ENCODE results near the gene GAS7.

GAS7 gene

DNA sequence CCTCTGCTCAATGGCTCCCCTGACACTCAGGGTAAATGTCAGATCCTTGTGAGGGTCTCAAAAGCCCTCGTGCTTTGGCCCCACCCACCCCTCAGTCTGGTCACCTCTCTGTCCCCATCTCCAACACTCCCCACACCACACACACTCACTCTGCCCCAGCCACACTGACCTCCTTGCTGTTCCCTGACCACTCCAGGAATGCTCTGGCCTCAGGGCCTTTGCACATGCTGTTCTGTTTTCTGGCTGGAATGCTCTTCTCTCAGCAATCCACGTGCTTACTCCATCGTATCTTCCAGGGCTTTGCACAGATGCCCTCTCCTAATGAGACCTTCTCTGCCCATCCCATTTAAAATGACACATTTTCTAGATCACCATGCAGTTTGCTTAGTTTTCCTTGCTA lies 28.2 kb downstream of the GAS7 start:
- no peak for DNase-seq

DNA sequence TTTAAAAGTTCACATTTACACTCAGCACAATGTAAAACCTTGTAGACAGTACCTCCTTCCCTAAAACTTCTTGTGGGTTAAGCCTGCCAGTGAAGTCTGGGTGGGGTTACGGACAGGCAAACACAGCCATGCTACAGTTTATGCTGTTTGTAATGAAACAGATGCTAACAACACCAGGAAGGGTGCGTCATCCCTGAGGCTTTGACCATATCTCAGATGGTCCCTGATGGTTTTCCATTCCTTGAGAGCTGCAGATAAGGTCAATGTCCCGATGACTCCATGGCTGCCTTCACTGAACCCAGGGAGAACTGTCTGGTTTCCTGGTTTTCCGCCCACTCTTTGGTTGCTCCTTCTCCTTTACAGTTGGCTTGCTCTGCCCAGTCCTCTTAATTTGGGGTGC lies 29.1 kb downstream of the GAS7 start:
- peak; percentile 48 to 58 for DNase-seq

DNA sequence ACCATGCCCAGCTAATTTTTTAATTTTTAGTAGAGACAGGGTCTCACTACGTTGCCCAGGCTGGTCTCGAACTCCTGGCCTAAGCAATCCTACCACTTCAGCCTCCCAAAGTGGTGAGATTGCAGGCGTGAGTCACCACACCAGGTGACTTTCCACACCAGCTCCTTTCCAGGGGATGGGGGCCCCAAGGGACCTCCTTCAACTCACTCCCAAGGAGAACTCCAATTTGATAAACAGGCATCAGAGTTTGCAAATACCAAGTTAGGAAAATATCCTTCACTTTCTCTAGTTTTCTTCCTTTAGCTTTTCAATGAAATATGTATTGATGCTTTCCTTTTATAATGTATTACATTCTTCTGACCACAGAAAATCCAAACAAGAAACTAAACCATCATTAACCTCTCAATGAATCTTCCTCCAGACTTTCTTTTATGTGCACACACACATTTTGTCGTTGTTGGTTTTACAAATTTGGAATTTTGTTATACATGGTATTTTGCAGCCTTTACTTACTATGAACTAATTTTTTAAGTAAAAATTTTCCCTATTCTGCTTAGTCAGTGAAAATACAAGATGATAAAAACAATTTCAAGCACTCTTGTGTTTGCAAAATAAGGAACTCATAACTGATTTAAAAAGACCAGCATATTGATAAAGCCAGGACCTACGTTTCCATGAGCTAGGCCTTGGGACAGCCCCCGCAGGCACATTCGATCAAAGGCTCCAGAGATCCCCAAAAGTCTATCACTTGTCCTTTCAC lies 32.0 kb downstream of the GAS7 start:
- no peak for DNase-seq

DNA sequence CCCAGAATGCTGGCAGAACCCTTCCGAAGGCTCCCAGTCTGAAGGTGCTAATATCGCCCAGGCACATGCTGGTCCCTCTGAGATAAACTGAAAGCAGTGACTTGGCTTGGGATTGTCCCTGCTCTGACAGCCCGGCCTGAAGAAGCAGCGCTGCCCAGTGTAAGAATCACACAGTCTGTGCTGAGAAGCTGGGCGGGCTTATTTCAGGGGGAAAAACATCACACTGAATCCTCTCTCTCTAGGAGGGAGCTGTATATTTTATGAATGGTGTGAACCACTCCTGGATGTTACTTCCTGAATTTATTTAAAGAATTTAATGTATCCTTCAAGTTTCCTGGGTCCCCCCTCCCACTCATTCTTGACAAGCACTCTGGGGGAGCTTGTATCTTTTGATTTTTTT lies 36.3 kb downstream of the GAS7 start:
- DNase-seq = peak in 1 of 2 donors; percentile 70

DNA sequence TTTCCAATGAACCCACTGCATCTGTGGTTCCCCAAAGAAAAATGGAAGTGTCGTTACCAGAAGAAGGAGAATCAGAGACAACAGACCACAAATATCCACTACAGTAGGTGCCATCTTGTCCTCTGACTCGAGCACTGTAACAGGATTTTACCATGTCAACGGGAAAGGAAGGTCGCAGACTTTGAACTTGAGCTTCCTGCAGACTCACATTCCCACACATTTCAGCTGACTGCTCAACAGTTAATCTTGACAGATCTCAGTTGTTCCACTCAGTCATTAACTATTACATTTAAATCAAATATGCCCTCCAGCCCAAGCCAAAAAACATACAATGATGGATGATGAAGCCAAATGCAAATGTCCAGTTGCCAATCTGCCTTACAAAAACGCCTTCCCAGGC lies 37.0 kb downstream of the GAS7 start:
- no peak for DNase-seq

DNA sequence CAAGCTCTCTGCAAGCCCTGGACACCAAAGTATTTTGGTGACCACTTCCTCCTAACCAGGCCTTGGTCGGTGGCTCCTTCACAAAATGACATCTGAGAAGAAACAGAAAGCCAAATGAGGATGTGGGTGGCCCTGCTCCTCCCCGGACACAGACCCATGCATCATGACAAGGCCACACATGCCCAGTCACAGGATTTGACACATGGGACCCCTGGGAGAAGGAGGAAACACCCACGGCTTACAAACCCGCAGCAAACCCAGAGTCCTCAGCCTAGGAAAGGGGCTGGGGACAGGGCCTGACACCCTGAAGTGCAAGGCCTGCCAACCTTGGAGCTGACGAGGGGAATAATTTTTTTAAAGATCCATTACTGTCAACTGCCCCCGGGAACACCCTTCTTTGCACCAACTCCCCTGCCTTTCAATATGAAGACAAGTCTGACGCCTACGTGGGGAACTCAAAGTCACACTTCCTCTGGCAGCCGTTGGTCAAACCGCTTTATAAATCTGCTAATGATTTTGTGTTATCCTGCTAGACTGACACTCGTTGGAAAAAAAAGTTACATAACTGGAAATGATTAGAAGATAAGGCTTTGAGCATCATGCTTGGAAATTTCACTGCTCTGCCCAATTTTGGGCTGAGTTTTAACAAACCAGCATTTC lies 41.3 kb downstream of the GAS7 start:
- DNase-seq = peak; percentile 90 to 98

DNA sequence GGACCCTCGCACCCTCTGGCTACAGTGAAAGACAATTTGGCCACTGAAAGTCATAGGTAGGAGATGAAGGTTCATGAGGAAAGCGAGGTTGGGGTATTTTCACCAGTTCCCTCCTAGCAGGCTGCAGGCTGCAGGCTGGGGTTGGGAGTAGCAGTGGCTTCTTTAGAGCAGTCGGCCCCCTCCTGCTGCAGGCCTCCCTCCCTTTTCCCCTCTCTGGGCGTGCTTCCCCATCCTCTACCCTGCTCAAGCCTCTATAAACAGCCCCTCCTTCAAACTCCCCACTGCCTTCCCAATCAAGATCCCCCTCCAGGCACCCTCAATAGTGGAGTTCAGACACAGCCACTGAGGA lies 41.8 kb downstream of the GAS7 start:
- DNase-seq = no peak

DNA sequence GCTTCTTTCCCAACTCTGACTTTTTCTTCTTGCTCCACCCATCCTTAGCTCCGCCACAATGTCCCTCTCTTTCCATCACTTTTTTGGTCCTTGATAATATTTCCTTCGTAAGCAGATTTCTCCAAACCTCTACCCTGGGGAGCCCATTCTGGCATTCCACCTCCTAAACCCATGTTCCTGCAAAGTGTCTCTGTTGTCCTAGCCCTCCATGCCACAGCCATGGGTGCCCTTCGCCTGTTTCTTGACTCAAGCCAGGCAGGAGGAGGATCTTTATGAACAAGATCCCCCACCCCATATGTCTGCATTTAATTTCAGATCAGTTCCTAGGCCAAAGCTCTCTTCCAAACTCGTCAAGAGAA lies 42.4 kb downstream of the GAS7 start:
- no peak for DNase-seq

DNA sequence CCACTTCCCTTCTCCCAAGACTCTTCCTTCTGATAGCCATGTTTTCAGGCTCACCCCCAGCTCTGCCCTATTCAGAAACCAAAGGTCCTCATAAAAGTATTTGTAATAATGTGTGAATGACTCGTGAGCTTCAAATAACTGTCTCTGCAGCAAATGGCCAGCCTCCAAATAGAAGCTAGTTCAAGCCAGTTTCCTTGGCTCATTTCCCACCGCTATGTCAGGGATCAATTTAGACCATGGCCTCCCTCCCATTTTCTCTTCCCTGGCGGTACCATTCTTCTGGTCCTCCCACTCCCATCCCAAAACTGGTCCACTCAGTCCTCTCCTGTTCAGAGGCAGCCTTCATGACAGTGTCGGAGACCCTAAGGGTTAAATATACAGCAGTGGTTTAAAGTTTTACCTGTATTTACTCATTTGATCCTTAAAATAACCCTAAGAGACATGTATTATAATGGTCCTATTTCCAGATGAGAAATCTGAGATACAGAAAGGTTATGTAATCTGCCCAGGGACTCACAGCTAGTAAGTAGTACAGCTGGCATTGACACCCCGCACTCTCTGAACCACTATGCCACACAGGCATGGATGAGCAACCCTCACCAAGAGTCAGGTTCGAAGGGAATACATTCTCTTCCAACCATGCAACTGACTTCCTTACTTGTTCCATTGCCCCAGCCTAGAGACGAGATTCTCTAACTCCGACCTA lies 42.9 kb downstream of the GAS7 start:
- no peak for DNase-seq

DNA sequence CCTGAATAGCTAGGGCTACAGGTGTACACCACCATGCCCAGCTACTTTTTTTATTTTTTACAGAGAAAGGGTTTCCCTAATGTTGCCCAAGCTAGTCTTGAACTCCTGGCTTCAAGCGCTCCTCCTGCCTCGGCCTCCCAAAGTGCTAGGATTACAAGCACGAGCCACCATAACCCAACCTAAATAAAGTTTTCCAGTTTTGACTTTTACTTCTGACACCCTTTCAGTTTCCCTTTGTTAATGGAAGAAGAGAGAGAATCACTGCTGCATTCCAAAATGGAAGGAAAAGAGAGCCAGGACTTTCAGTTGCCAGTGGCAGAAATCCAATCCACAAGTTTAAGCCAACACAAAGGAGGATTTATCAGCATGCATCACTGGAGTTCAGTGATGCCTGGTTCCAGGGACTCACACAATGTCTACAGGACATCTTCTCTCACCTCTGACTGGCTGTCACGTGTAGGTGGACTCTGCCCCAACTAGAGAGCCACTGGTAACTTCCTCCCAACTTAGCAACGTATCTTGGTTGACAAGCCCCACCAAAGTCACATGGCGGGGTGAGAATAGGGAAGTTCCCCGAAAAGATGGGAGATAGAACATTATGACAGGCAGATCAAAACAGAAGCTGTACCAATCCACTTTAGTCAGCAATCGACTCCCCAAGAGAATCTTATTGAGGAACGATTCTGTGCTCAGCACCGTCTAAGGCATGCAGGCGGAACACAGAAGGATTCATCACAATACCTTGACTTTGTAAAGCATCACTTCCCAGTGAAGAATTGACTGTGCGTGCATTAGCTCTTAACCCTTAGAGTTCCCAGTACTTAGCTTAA lies 46.5 kb downstream of the GAS7 start:
- peak; percentile 90 to 97 for DNase-seq

DNA sequence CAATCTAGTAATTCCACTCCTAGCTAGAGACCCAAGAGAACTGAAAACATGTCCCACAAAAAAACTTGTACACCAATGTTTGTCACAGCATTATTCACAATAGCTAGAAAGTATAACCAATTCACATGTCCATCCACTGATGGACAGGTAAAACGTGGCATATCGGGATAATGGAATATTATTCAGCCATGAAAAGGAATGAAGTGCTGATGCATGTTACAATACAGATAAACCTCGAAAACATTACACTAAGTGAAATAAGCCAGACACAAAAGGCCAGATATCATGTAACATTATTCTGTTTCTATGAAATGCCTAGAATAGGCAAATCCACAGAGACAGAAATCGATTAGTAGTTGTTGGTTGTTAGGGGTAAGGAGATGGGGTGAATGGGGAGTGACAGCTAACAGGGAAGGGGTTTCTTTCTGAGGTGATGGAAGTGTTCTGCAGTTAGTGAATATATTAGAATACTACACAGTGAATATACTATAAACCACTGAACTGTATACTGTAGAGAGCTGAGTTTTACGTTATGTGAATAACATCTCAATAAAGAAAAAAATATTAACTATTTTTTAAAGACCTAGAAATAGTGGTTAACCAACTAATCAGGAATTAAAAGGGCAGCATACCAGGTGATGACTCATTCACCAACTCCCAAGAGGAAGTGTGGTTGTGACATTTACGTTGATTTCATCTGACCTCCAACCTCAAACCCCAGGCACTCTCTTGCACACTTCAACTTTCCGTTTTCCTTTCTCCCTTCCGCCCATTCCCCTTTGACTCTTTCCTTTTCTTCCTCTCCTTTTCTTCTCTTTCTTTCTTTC lies 48.6 kb downstream of the GAS7 start:
- peak; percentile 88 to 89 for DNase-seq

DNA sequence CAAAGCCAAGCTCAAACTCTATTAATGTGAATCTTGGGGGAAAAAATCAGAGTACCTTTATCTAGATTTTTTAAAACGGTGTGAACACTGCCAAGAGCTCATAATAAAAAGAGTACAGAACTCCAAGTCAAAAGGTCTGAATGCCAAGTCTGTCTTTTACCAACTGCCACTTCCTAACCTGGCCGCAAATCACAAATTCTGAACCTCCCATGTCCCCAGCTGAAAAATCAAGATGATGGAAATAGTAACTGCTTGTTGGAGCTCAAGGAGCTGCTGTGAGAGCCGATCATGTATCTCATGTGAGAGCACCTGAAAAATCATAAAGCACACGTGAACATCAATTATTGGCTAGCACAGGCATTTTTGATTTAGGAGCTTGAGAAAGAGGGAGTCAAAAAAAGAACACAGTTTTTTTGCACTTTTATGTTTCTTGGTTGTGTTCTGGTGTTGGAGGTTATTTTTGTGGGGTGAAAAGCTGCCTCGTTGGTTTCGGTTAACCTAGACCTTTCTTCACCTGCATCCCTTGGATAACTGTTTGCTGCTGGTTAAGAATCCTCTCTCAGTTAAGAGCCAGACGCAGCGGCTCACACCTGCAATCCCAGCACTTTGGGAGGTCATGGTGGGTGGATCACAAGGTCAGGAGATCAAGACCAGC lies 50.5 kb downstream of the GAS7 start:
- DNase-seq = no peak

DNA sequence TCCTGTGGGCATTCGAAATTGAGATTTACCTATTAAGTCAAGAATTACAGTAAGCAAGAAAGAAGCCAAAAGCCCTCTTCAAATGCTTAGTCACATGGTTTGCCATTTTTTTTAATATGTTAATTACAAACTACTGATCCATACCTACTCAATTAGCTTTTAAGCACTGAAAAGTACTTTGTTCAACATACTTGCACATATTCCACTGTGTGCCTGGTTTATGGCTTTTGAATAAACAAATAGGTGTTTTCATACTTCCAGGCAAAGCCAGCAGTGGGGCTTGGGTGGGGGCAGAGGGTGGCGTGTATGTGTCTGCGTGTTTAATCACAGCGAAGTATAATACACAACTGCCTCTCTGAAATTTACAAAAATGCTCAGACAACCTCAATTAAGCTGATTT lies 51.4 kb downstream of the GAS7 start:
- no peak for DNase-seq

DNA sequence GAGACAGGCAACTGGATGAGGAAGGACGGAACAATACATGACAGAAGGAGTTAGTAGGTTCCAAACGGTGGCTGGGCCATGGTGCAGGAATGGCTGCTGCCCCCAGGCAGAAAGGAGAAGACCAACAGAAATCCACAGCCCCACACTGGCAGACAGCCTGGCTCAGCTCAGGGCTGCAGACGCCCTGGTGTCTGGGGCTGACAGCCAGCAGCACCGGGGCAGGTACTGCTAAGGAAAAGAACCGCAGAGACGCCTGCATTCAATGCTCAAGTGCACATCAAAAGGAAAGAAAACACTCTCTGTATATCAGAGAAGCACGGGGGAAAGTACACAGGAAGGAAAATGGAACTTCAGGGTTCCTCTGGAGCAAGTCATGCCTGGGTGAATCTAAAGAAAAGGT lies 53.4 kb downstream of the GAS7 start:
- DNase-seq = no peak

DNA sequence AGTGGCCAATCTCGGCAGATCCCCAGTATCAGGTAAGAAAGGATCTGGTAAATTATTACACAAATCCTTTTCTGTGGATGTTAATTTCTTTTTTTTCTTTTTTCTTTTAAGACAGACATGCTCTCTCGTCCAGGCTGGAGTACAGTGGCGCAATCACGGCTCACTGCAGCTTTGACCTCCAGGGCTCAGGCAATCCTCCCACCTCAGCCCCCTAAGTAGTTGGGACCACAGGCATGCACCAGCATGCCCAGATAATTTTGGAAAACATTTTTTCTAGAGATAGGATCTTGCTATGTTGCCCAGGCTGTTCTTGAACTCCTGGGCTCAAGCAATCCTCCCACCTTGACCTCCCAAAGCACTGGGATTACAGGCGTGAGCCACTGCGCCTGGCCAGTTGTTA lies 54.0 kb downstream of the GAS7 start:
- DNase-seq = no peak

DNA sequence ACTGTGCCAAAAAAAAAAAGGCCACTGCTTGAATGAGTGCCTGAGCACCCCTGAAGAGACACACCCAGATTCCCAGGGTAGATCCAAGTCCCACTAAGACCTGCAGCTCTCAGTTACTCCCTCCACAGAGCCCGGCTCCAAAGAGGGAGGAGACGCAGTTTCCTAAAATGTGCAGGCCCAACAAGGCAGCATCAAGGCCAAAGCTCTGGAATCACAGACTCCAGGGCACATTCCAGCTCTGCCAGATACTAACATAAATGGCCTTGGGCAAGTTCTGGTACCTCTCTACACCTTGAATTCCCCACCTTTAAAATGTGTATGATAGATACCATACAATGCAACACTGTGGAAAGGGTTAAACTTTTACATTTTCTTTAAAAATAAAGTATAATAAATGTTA lies 57.0 kb downstream of the GAS7 start:
- DNase-seq = no peak

DNA sequence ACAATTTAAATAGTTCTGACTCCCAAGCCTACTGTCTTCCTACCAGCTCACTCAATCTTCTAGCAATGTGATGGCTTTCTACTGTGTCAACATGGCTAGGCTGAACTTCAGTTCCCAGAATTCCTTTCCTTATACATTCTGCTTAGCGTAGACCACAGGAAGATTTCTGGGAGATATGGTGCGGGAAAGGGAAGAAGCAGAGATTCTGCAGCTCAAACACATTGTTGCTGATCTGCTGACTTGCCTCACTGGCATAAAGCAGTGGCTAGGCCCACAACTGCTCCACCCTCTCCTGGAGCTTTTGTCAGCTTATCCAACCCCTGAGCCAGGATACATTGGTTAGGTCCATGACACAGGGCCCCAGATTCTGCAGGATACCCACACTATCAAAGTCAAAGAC lies 58.8 kb downstream of the GAS7 start:
- no peak for DNase-seq

DNA sequence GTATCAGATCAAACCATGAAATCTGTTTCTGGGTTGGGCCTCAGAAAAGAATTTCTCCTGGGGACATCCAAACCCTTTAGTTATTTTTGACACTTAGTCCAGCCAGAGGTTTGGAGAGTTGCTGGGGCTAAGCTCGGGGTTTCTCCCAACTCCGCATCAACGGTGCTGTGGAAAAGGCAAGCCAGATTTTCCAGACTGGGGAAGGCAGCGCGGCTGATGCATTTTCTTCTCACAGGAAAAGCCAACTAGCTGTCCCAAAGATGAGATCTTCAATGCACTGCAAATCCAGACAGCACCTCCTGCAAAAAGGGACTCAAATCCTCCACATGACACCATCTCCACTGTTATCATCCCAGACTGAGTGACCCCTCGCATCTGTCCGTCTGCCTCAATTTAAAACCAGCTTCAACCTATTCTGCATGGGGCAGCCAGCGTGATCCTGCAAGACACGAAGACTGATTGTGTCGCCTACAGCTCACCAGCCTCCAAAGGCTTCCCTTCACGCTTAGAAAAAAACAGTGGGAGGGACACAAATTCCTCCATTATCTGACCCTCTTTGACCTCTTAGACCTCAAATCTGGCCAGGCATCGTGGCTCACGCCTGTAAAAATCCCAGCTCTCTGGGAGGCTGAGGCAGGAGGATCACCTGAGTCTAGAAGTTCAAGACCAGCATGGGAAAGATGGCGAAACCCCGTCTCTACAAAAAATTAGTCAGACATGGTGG lies 62.0 kb downstream of the GAS7 start:
- no peak for DNase-seq

DNA sequence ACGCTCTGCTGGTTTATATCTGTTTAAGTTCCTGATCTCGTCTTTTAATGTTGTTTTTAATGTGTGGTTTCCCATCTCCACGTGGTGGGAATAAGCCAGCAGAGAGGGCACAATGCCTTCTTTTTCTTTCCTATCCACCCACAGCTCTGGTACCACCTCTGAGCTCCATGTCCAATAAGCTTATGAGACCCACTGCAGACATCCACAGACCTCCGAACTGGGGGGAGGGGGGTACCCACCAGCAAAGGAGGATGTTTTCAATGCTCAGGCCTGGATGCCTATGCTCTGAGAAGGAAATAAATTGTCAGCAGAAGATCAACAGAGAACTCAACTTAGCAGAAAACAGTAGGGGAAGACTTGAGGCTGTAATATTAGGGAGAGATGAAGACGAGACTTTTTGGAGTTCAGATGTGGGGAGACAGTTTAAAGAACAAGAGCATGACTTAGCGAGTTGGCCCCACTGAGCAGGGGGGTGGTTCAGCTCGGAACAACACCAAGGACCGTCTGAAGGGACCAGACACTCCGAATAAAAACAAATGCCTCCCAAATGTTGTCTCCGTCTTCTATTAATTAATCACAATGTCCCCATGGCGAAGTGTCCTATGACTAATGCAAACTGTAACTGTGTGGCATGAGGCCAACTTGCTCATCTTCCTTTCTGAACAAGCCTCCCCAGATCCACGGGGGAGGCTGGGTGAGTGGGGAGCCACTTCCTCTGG lies 62.7 kb downstream of the GAS7 start:
- DNase-seq = peak; percentile 87 to 92

DNA sequence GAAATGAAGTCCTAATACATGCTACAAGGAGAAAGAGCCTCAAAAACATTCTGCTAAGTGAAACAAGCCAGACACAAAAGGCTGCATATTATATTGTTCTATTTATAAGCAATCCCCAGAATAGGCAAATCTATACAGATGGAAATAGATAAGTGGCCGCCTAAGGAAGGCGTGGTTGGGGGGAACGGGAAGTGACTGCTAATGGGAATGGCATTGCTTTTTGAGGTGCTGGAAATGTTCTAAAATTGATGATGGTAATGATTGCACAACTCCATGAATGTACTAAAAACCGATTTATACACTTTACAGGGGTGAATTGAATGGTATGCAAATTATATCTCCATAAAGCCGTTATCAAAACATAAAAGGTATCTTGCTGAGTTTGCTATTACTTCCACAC lies 67.7 kb downstream of the GAS7 start:
- no peak for DNase-seq

DNA sequence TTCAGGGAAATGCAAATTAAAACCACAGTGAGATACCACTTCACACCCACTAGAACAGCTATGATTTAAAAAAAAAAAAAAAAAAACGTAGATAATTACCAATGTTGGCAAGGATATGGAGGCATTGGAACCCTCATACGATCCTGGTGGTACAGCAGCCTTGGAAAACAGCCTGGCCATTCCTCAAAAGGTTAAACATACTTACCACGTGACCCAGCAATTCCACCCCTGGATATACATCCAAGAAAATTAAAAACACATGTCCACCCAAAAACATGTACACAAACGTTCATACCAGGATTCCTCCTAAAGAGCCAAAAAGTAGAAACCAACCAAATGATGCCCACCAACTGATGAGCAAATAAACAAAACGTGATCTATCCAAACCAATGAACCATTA lies 68.1 kb downstream of the GAS7 start:
- no peak for DNase-seq

All from inflammatory macrophage treated with lipopolysaccharide for 1 hour (primary cell).